GM12892 (cell line): ENCODE results near the gene TBC1D4.
A peak's percentile ranks its signal among the peaks of the same experiment; 100 is the strongest.

Source experiments
- POLR2A ChIP-seq: IDR thresholded peaks from 2 replicates; pipeline ENCODE4 v1.6.1; 2011; ENCODE audit warnings: low read depth, low read length, control low read depth
- POLR2AphosphoS5 ChIP-seq: IDR thresholded peaks from 2 replicates; pipeline ENCODE4 v1.6.1; 2011; ENCODE audit warnings: low read depth, low read length, control low read depth
- TAF1 ChIP-seq: IDR thresholded peaks from 2 replicates; pipeline ENCODE4 v1.6.1; 2011; ENCODE audit warnings: low read depth, mild to moderate bottlenecking, control low read depth, low read length, borderline replicate concordance

GRCh38 chr13:75309981-75310580 lies 171.9 kb downstream of the TBC1D4 start:
- TF ChIP-seq POLR2A = 0 out of 2 replicates have a peak, but pooled peaks have one; percentile 1
- no peak for TF ChIP-seq TAF1
- TF ChIP-seq POLR2AphosphoS5 = no peak
